Measurements from ENCODE around the gene GPR25.

- no peak for TF ChIP-seq CTCF (IDR thresholded peaks at IDR 0.05)
- TF ChIP-seq POLR2A (IDR thresholded peaks at IDR 0.05) = no peak
- TF ChIP-seq POLR2AphosphoS5 (IDR thresholded peaks at IDR 0.05; ENCODE audit: insufficient read depth in 1 of 2, low read depth in 1 of 2) = peak; percentile 30 to 72
Observed at GRCh38 chr1:200894712-200895442, 22.1 kb downstream of the GPR25 start, which contains the start of gene INAVA.
